CD4-positive, alpha-beta T cell treated with Interleukin-6 for 4 hours (primary cell): ENCODE data around the gene ILK.
A peak's percentile ranks its signal among the peaks of the same experiment; 100 is the strongest.

Experiments
- DNase-seq: peaks from one replicate; pipeline ENCODE4 v3.0.0-alpha.2; 2020; ENCODE audit warnings: mixed read lengths

ILK gene

GRCh38 chr11:6607190-6607795, 3.7 kb downstream of the ILK start:
- DNase-seq = no peak

GRCh38 chr11:6608011-6608410, 4.4 kb downstream of the ILK start:
- no peak for DNase-seq

DNA sequence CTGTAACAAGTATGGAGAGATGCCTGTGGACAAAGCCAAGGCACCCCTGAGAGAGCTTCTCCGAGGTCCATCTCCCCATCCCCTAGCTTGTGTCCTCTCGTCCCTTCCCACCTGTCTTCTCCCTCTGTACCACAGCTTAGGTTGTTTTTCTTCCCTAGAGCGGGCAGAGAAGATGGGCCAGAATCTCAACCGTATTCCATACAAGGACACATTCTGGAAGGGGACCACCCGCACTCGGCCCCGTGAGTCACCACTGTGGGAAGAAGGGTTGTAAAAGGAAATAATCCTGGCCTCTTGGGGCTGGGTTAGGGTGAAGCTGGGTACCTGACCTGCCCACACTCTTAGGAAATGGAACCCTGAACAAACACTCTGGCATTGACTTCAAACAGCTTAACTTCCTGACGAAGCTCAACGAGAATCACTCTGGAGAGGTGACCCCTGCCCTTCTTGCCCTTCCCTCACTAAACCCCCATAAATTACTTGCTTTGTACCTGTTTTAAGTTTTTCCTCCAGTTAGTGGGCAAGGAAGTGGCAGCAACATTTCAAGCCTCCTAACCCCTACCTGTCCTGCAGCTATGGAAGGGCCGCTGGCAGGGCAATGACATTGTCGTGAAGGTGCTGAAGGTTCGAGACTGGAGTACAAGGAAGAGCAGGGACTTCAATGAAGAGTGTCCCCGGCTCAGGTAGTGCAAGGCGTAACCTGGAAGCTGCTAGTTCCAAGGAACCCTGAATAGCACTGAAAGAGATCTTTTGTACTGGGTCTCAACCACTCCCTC, 5.3 kb downstream of the ILK start:
- DNase-seq = no peak

GRCh38 chr11:6609502-6610015, 6.0 kb downstream of the ILK start:
- no peak for DNase-seq

- no peak for DNase-seq
Observed at GRCh38 chr11:6610591-6610990, 7.0 kb downstream of the ILK start.

DNA sequence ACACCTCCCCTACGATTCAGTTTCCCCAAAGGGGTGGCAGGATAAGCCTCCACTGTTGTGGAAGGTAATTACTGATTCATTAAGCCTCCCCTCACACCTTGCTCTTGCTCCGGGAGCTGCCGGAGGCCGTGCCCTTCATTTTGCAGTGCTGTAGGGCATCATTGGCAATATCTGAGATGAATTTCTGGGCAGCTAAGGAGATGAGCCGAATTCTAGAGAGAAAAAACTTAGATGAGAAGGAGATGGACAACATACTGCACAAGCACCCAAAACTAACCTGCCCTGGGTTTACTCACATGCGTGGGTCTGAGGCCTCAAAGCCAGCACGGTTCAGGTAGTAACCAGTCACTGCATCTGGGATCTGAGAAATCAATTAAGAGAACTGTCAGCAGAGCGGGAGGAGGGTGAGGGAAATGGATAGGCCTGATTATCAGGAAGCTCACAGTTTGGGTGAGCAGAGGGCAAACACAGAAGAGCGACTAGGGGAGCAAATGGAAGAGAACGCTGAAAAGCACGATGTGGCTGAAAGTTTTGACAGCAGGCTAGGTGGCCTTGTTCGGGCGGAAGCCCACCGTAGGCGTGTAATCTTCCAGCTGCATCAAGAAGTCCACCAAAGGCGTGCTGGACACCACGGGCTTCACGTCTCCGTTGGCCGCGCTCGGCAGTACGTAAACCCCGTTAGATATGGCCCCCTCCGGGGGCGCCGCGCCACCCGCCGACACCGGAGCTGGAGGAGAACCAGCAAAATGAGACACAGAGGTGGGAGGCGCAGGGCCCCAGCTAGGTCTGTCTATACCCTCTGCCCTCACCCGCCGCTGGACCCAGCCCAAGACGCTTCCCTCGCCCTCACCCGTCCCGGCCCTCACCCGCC, 7.8 kb downstream of the ILK start:
- peak; percentile 48 for DNase-seq

DNA sequence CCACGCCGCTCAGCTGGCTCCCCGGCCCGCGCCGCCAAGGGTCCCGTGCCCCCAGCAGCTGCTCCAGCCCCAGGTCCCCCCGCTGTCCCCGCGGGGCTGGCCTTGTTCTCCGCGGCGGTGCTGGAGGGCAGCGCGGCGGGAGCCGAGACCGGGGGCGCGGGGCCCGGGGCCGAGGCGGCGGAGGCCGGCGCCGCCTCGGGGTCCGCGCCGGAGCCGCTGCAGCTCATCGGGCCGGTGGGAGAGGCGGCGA, 8.3 kb downstream of the ILK start:
- DNase-seq = no peak

DNA sequence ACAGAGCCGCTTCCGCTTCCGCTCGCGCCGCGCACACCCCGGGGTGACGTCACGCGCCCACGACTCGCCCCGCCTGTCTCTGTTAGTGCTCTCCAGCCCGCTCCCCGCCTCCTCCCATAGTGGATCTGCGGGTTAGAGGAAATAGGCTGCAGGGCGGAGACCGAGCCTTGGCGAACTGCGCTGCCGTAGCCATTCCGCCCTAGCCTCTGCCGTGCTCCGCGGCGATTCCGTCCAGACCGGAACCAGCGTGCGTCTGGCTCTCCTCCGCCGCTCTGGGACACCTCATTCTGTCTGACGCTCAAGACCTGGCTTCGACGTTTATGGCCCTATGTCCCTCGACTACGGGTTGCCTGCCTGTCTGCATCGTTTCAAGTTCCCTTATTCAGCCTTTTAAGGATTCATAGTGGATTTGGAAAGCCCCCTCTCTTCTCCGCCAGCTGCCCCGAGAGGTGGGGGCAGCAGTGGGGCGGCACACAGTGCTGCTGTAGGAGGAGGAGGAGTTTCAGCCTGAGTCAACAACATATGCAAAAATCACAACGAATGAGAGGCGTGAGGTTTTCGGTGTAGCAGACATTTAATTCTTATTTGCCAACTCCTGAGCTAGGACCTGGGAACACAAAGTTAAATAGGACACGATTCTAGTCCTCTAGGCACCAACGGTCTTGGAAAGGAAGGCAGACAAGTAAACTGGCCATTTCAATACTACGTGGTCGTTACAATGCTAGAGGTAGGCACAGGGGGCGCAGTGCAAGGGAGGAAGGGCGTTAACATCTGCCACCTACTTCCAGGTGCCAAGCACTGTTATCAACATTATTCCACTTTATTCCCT, 8.9 kb downstream of the ILK start, which contains the start of gene TAF10:
Gene TAF10 (minus strand): TSS at position 4 of the 829 bp plus-strand sequence. CDS start 27 bp downstream, outside the sequence.
- DNase-seq = peak; percentile 98

DNA sequence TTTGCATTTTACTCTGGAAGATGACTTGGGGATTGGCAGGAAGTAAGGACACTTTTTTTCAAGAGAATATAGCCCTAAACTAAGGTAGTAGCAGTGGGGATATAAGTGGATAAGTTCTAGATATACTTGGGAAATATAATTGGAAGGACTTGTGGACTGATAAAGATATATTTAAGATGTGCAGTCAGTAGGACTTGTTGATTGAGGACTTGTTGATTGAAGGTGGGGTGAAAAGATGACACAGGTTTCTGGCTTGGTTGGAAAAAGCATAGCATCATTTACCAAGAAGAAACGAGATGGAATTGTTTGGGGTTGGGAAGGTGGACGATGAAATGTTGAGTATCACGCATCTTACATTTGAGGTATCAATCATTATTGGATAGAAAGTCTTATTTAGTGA, 9.9 kb downstream of the ILK start:
- DNase-seq = no peak

DNA sequence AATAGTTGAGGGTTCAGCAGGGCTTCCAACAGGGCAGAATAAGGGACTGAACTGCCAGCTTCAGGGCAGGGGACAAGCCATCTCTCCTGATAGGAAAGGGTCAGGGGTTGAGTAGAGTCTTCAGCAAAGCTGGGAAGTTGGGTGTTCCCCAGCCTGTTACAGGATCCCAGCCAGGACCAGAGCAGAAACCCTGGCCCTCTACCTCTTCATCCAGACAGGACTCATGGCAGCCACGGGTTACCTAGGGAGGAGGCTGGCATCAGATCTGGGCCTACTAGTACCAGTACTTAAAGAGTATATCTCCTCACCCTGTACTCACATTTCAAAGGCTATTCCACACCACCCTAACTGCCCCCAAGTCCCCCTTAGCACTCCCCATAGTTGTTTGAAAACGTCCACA, 10.9 kb downstream of the ILK start:
- DNase-seq = no peak

GRCh38 chr11:6615046-6615445, 11.5 kb downstream of the ILK start:
- no peak for DNase-seq

DNA sequence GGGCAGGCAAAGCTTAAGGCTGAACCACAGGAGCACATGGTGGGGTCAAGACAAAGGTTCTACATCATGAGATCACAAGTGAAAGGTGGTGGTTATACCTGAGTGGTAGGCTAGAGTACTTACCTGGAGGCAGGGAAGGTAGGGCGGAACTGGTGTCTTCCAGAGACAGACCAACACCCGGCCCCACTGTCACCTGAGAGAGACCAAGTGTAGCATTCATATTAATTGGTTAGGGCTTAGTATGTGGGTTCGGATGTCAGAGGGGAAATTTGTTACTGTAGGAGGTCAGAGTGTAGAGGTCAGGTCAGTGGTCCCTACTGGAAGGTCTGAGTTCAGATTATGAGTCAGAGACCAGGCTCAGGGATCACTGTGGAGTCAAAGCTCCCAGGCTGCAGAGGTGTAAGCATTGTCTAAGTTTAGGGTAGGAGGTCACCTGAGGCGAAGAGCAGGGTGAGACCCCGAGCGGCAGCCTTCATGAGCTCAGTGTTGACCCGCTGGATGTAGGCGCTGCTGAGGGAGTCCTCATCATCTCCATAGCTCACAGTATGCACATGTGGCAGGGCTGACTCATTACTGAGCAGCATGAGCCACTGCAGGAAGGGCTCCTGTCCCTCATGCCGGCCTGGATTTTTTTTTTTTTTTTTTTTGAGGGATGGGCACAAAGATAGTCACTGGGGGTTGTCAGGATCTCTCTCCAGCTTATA, 12.5 kb downstream of the ILK start:
- DNase-seq = no peak

DNA sequence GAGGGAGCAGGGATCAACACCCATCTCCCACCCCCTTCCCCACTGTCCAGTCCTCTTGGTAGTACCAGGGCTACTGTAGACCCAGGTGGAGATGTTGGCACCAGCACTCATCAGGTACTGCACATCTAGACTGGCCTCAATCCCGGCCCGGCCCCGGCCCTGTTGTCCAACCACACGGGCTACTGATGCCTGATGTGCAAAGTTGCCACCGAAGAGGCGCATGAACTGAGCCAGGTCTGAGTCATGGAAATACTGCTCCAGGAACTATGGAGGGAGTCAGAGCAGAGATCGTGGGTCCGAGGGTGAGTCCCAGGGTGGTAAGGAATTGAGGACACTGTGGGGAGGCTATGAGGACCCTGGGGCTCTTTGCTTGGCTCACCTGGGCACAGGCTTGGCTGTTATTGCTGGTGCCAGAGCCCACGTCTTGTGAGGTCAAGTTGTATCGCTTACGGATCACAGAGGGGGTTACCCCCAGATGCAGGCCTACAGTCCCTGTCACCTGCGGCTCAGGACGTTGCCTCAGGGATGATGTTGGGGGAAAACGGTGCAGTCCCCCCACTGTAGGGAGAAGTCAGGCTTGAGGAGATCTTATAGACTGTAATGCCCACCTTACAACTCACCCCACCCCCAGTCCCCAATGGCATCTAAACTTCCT, 13.1 kb downstream of the ILK start:
- DNase-seq = no peak

- DNase-seq = no peak
Observed at GRCh38 chr11:6617315-6617781, 13.8 kb downstream of the ILK start.

GRCh38 chr11:6618117-6619003, 14.8 kb downstream of the ILK start:
- peak; percentile 81 for DNase-seq

GRCh38 chr11:6619004-6619745, 15.6 kb downstream of the ILK start, which contains the start of gene TPP1:
Gene TPP1 (minus strand): TSS chr11:6619422. CDS start chr11:6619400, 22 bp downstream.
- DNase-seq = peak; percentile 91

DNA sequence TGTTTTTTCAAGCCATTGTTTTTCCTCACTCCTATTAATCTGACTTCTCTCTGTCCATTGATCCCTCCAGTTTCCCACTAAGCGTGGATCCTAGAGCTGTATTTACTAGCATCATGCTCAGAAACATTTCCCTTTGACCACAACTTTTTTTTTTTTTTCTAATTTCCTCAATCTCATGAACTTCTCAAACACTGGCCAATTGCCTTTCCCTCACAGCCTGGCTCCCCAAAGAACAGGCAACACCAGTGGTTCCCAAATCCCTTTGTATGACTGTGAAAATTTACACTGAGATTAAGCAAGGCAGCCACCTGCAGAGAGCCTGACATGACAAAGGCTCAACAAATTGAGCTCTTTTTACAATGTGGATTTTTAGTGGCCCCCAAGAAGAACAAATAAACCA, 17.1 kb downstream of the ILK start:
- no peak for DNase-seq

DNA sequence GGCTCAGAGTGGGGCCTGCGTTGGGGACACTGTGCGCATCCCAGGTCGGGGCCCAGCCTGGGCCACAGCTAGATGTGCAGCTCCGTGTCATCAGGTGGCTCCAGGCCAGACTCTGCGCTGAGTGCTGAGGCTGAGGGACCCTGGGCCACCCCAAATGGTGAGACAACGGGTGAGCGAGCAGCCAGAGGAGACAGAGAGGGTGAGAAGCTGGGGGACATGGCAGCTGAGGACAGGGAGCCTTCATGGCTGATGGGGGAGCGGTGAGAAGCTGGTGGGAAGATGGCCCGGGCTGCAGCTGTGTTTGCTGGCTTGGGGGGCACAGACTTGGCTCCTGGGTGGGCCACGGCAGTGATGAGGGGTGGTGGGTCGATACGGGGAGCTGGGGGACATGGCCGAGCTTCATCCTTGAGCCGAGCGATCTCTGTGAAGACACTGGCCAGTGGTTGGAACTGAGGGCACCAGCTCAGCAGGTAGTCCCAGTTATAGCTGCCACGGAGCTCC, 18.2 kb downstream of the ILK start:
- DNase-seq = no peak
